ENCODE data around the gene SDR42E2. TPM values are rescaled to one million over a fixed set of nuclear protein-coding genes. Genes with fewer than 3 reads are reported as not detected.

The SDR42E2 gene
- total RNA-seq, 1 donor from 2014 or later, result not detected

- no peak for DNase-seq (ENCODE audit: low spot score)
Observed at GRCh38 chr16:22240023-22240710, 77.9 kb downstream of the SDR42E2 start.

Other genes starting within 250 kb of the SDR42E2 start
- 186 TPM for gene UQCRC2, start 209.1 kb upstream of the SDR42E2 start, total RNA-seq
- gene PDZD9, start 161.4 kb upstream of the SDR42E2 start, total RNA-seq, result not detected
- gene MOSMO, start 154.4 kb upstream of the SDR42E2 start, total RNA-seq, result 18.6 TPM
- 0.55 TPM for gene VWA3A, start 70.0 kb upstream of the SDR42E2 start, total RNA-seq
- gene EEF2K, start 43.8 kb downstream of the SDR42E2 start, total RNA-seq, result 44.9 TPM
- 50.8 TPM for gene POLR3E, start 134.9 kb downstream of the SDR42E2 start, total RNA-seq
- gene CDR2, start 212.1 kb downstream of the SDR42E2 start, total RNA-seq, result 24.8 TPM